H9 (cell line): ENCODE results near the gene TTC39C. TPM values are rescaled to one million over a fixed set of nuclear protein-coding genes. Genes with fewer than 3 reads are reported as not detected.

Source experiments
- DNase-seq: peaks from one replicate; pipeline ENCODE4 v3.0.0-alpha.2; 2017
- H2AFZ ChIP-seq: one replicate; pipeline ENCODE4 v1.6.1; 2013; ENCODE audit warnings: mild to moderate bottlenecking, low read length, control low read depth, moderate library complexity
- H2AK5ac ChIP-seq: 2 replicates; pipeline ENCODE4 v1.6.1; 2013; ENCODE audit warnings: low read length, control low read depth, mixed read lengths; ENCODE audit not compliant: insufficient read length
- H2BK120ac ChIP-seq: one replicate; pipeline ENCODE4 v1.6.1; 2013; ENCODE audit warnings: low read depth, mild to moderate bottlenecking, low read length, control low read depth, inconsistent platforms; ENCODE audit not compliant: poor library complexity, severe bottlenecking
- H2BK12ac ChIP-seq: 2 replicates; pipeline ENCODE4 v1.6.1; 2013; ENCODE audit warnings: low read length, control low read depth, mixed read lengths, low read depth; ENCODE audit not compliant: insufficient read length
- H2BK15ac ChIP-seq: 2 replicates; pipeline ENCODE4 v1.6.1; 2013; ENCODE audit warnings: low read depth, low read length, control low read depth
- H2BK20ac ChIP-seq: one replicate; pipeline ENCODE4 v1.6.1; 2013; ENCODE audit warnings: low read depth, mild to moderate bottlenecking, low read length, control low read depth, inconsistent platforms; ENCODE audit not compliant: poor library complexity, severe bottlenecking
- H2BK5ac ChIP-seq: 2 replicates; pipeline ENCODE4 v1.6.1; 2013; ENCODE audit warnings: low read length, control low read depth, mixed read lengths; ENCODE audit not compliant: insufficient read length
- H3K14ac ChIP-seq: 2 replicates; pipeline ENCODE4 v1.6.1; 2013; ENCODE audit warnings: low read length, control low read depth; ENCODE audit not compliant: insufficient read depth
- H3K18ac ChIP-seq: 2 replicates; pipeline ENCODE4 v1.6.1; 2013; ENCODE audit warnings: low read depth, mild to moderate bottlenecking, mixed read lengths, low read length, control low read depth; ENCODE audit not compliant: insufficient read length
- H3K23ac ChIP-seq: 2 replicates; pipeline ENCODE4 v1.6.1; 2013; ENCODE audit warnings: low read length, control low read depth, mixed read lengths, low read depth; ENCODE audit not compliant: insufficient read length
- H3K23me2 ChIP-seq: 2 replicates; pipeline ENCODE4 v1.6.1; 2013; ENCODE audit warnings: low read depth, mild to moderate bottlenecking, mixed read lengths, low read length, control low read depth; ENCODE audit not compliant: insufficient read length, poor library complexity, severe bottlenecking
- H3K27ac ChIP-seq: 2 replicates; pipeline ENCODE4 v1.5.1; 2013; ENCODE audit warnings: low read length, control low read depth, mixed read lengths, low read depth; ENCODE audit not compliant: insufficient read length
- H3K27me3 ChIP-seq: 2 replicates; pipeline ENCODE4 v1.6.1; 2013; ENCODE audit warnings: low read length, control low read depth, inconsistent platforms; ENCODE audit not compliant: insufficient read depth
- H3K4ac ChIP-seq: 2 replicates; pipeline ENCODE4 v1.6.1; 2013; ENCODE audit warnings: low read depth, mild to moderate bottlenecking, control low read depth, inconsistent platforms, low read length, moderate library complexity
- H3K4me1 ChIP-seq: 2 replicates; pipeline ENCODE4 v1.6.1; 2013; ENCODE audit warnings: low read length, control low read depth, inconsistent platforms; ENCODE audit not compliant: insufficient read depth
- H3K4me2 ChIP-seq: 2 replicates; pipeline ENCODE4 v1.6.1; 2013; ENCODE audit warnings: low read length, control low read depth, mixed read lengths; ENCODE audit not compliant: insufficient read length, insufficient read depth
- H3K56ac ChIP-seq: 2 replicates; pipeline ENCODE4 v1.6.1; 2013; ENCODE audit warnings: low read depth, mild to moderate bottlenecking, mixed read lengths, low read length, control low read depth; ENCODE audit not compliant: insufficient read length
- H3K79me1 ChIP-seq: 2 replicates; pipeline ENCODE4 v1.6.1; 2013; ENCODE audit warnings: low read depth, mild to moderate bottlenecking, moderate library complexity, low read length, control low read depth, inconsistent platforms; ENCODE audit not compliant: insufficient read depth, poor library complexity, severe bottlenecking
- H3K79me2 ChIP-seq: 2 replicates; pipeline ENCODE4 v1.6.1; 2013; ENCODE audit warnings: low read length, control low read depth, inconsistent platforms; ENCODE audit not compliant: insufficient read depth
- H3K9ac ChIP-seq: 2 replicates; pipeline ENCODE4 v1.6.1; 2013; ENCODE audit warnings: low read length, control low read depth, mixed read lengths; ENCODE audit not compliant: insufficient read length; ENCODE audit errors: extremely low read depth
- H3K9me3 ChIP-seq: one replicate; pipeline ENCODE4 v1.6.1; 2013; ENCODE audit warnings: low read depth, low read length, inconsistent platforms; ENCODE audit not compliant: control insufficient read depth
- H3T11ph ChIP-seq: one replicate; pipeline ENCODE4 v1.6.1; 2013; ENCODE audit warnings: mild to moderate bottlenecking, low read length, control low read depth, inconsistent platforms
- H4K20me1 ChIP-seq: one replicate; pipeline ENCODE4 v1.6.1; 2013; ENCODE audit not compliant: control insufficient read depth, insufficient read length, insufficient read depth
- H4K5ac ChIP-seq: 2 replicates; pipeline ENCODE4 v1.6.1; 2013; ENCODE audit warnings: low read depth, mild to moderate bottlenecking, mixed read lengths, low read length, control low read depth; ENCODE audit not compliant: insufficient read length
- H4K8ac ChIP-seq: replicated peaks from 2 replicates; pipeline ENCODE4 v1.6.1; 2013; ENCODE audit warnings: low read length, control low read depth, mixed read lengths, low read depth; ENCODE audit not compliant: insufficient read length
- H4K91ac ChIP-seq: 2 replicates; pipeline ENCODE4 v1.6.1; 2013; ENCODE audit warnings: low read depth, mild to moderate bottlenecking, moderate library complexity, mixed read lengths, low read length, control low read depth; ENCODE audit not compliant: insufficient read length
- H3K27ac Mint-ChIP-seq, 3 experiments: 2 replicates in 2 of 3; 3 replicates in 1 of 3; pipeline ENCODE4 v1.8.0; 2020 to 2021; ENCODE audit warnings: mixed read lengths in 3 of 3, mild to moderate bottlenecking in 1 of 3, moderate library complexity in 1 of 3
- H3K27me3 Mint-ChIP-seq: 2 replicates; pipeline ENCODE4 v1.8.0; 2021; ENCODE audit warnings: low read depth, mild to moderate bottlenecking, moderate library complexity, mixed read lengths
- H3K36me3 Mint-ChIP-seq, 3 experiments: 2 replicates in 2 of 3; 3 replicates in 1 of 3; pipeline ENCODE4 v1.8.0; 2020 to 2021; ENCODE audit warnings: low read depth in 3 of 3, mixed read lengths in 3 of 3; ENCODE audit not compliant: insufficient read depth in 1 of 3
- H3K4me1 Mint-ChIP-seq, 2 experiments: 2 replicates each; pipeline ENCODE4 v1.8.0; 2020; ENCODE audit warnings: mixed read lengths in 2 of 2
- H3K4me3 Mint-ChIP-seq, 2 experiments: 2 replicates in 1 of 2; 3 replicates in 1 of 2; pipeline ENCODE4 v1.8.0; 2020 to 2021; ENCODE audit warnings: mild to moderate bottlenecking in 2 of 2, mixed read lengths in 2 of 2, moderate library complexity in 1 of 2
- H3K9me3 Mint-ChIP-seq, 2 experiments: 2 replicates in 1 of 2; 3 replicates in 1 of 2; pipeline ENCODE4 v1.8.0; 2020; ENCODE audit warnings: mild to moderate bottlenecking in 2 of 2, mixed read lengths in 2 of 2, moderate library complexity in 1 of 2
- CTCF ChIP-seq: fragments of 200-600 bp; sonication (generic); conservative IDR thresholded peaks from 3 replicates; pipeline ENCODE4 v1.8.0; 2021; ENCODE audit warnings: antibody characterized with exemption, mild to moderate bottlenecking
- WGBS: extraction: QIAGEN DNeasy Blood & Tissue Kit; methylation state at CpG from one replicate; pipeline ENCODE4 v1.1.7; 2013; ENCODE audit warnings: missing lambda C conversion rate, low lambda C conversion rate, mixed read lengths; ENCODE audit not compliant: insufficient read length; ENCODE audit errors: extremely low coverage; 5-methylcytosine and 5-hydroxymethylcytosine counted together
- total RNA-seq: library from RNA; stranded (reverse); gene quantifications from 2 replicates; pipeline ENCODE4 v1.2.1, GENCODE V29; 2021

The TTC39C gene
- total RNA-seq, 1 experiment from 2014 or later: 18.0 TPM

GRCh38 chr18:23968638-23969604 is 45.6 kb upstream of the TTC39C start:
- H3K27me3 Mint-ChIP-seq: 0 out of 2 replicates have a peak, but pooled peaks cover 3% of the 10 kb centered on the region
- Histone ChIP-seq H3K4me1 (peaks cover 2% of the 10 kb centered on the region; the same call in 1 of the 2 replicates), H3K23me2 (no peaks in the 10 kb centered on the region), H2BK12ac (no peak overlapping the region), H4K5ac (no peak overlapping the region), H4K20me1 (no peaks in the 10 kb centered on the region), H3K27ac (no peak overlapping the region), H3T11ph (no peak overlapping the region), H3K4me2 (no peak overlapping the region), H3K56ac (no peak overlapping the region), H3K9ac (no peak overlapping the region), H3K4ac (no peak overlapping the region), H3K79me1 (no peaks in the 10 kb centered on the region), H2AFZ (no peak overlapping the region), H3K18ac (no peak overlapping the region), H3K27me3 (no peaks in the 10 kb centered on the region), H3K23ac (no peak overlapping the region), H3K9me3 (no peaks in the 10 kb centered on the region), H2AK5ac (no peak overlapping the region), H3K14ac (no peak overlapping the region), H4K91ac (no peak overlapping the region), H3K79me2 (no peaks in the 10 kb centered on the region), H2BK20ac (no peak overlapping the region), H2BK120ac (no peak overlapping the region), H2BK15ac (no peak overlapping the region), H4K8ac (no peak overlapping the region), H2BK5ac (no peak overlapping the region)
- no peak overlapping the region; a peak in 1 of 7 replicates for H3K27ac Mint-ChIP-seq
- no peak for TF ChIP-seq CTCF
- no peak for DNase-seq
- peaks cover 0 to 3% (median 0%) of the 10 kb centered on the region in 3 experiments; a peak in 2 of 7 replicates for H3K36me3 Mint-ChIP-seq
- no peaks in the 10 kb centered on the region for H3K9me3 Mint-ChIP-seq
- H3K4me1 Mint-ChIP-seq: peaks cover 12 to 19% of the 10 kb centered on the region in 2 experiments
- no CpG with 5 or more reads among the region's 4 CpGs for WGBS
- H3K4me3 Mint-ChIP-seq: no peak overlapping the region
